Activated CD4-positive, CD25-positive, alpha-beta regulatory T cell treated with anti-CD3 and anti-CD28 coated beads, Interleukin-2, amount 50 U/mL, for 72 hours (primary cell): ENCODE data around the gene MYLK3.
A peak's percentile ranks its signal among the peaks of the same experiment; 100 is the strongest.

Experiments used
- DNase-seq: peaks from one replicate; pipeline ENCODE4 v3.0.0; 2021

Gene MYLK3

DNA sequence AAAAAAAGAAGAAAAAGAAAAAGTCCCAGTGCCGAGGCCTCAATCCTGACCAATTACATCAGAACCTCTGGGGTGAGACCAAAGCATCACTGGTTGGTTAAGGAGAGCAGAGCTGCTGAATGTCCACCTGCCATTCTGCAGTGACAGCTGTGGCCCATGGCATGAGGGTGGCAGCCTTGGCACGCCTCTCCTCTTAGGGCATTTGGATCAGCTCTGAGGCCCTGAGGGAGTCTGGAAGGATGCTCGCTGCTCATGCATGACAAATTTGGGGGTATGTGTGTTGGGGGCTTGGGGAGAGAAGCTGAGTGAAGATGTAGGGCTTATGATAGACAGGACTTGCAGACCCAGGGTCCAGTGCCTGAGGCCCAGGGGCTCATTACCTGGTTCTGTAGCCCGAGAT is 26.3 kb downstream of the MYLK3 start:
- DNase-seq: no peak

DNA sequence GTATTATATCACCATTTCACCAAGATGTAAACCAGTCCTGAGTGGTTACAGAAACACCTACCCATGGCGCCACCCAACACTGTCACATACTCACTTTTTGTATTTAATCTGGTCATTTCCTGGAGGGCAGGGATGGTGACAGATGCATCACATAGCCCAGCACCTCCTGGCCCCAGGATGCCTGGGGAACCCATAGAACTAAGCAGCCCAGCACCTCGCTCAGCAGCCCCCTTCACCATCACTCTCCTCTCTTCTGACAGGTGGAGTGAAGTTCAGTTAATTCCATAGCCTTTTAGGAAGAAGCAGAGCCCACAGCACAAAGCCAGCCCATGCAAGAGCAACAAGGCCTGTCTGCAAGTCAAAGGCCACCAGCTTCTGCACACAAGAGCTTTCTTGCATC is 27.5 kb downstream of the MYLK3 start:
- no peak for DNase-seq

DNA sequence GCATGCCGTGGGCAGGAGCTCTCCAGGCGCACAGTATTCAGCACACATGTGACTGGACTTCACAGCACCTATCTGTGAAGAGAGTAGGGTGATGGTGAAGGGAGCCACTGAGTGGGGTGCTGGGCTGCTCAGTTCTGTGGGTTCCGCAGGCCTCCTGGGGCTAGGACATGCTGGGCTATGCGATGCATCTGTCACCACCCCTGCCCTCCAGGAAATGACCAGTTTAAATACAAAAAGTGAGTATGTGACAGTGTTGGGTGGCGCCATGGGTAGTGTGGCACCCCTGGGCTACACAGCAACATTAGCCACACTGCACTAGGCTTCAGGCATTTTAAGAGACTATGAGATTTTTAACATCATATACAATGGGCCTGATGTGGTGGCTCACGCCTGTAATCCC is 28.6 kb downstream of the MYLK3 start:
- DNase-seq: no peak

DNA sequence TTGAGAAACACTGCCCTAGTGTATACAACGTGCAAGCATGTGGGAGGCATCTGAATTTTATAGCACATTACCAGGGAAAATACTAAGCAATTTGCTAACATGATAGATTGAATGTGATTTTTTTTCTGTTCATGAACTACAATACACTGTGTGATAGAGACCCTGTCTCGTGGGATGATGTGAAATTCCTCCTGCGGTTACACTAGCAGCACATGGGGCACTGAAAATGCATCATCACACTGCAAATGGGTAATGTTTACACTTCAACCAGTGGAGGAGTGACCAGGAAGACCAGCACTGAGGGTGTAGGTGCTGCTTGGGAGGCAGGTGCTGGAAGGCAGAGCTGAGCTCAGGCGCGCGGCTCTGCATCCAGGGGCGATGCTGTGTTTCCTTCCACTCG is 29.9 kb downstream of the MYLK3 start:
- DNase-seq: no peak

DNA sequence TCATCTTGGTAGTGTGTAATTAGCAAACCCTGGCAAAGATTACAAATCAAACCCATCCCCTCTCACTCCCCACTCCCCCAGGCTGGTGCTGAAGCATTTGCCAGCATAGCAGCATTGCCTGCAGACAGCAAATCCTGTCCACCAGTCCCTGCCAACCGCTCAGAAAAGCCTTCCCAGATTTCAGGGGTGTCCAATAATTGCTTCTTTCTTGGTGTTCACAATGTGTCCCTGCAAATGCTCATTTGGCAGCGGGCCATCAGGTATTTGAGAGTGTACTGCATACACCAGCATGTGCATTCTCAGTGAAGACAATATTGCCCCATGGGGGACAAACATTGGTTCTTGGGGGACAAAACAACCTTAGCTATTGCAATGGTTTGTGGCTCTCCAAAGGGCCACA is 30.5 kb downstream of the MYLK3 start:
- DNase-seq: no peak

DNA sequence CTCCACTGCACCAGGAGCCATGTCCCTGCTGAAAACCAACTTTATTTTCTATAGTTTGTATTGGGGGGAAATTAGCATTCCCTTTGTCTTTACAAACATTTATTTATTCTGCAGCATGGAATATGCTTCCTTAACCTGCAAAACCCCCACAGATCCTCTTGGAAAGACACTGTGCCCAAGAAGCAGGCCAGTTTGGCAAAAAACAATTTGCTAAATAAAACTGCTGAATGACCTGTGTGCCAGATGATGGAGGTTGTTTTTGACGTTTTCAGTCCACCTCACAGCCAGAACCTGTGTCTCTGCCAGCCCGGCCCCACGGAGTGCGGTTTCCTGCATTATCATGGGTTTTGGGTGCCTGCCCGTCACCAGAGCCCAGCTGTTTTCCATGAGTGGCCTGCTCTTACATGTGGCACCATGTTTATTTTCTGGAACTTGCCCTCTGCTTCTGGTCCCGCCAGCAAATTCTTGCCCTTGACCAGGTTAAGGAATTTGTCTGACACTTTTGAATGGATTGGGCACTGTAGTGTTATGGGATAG is 32.3 kb downstream of the MYLK3 start:
- no peak for DNase-seq

DNA sequence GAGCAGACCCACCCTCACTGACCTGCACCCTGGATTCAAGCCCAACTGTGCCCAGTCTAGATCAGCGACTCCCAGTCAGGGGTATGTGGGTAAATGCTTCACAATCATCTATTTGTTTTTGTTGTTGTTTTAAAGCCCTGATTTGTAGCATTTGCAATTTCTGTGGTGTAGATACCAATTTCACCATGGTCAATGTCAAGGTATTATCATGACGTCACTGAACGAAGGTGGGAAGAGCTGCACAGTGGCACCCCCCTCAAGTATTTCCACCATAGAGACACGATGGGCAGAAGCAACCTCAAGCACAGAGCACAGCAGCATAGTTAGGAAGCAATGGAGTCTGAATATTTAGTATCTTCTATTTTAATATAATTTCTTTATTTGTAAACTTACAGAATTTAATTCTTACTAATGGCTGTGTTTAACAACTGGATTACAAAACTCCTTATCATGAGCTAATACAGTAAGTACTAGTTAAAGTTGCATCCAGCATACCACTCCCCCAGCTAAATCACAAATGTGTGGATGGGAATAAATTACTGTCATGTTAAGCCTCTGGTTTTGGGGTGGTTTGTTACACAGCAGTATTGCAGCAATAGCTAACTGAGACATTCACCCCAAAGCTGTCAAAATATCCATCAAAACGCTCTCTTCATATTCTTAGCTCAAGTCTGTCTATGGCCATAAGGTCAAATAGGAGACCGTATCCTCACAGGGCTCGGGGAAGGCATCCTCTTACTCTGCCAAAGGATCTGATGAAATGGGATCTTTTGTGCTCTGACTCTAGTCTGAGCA is 33.1 kb downstream of the MYLK3 start:
- DNase-seq: no peak

DNA sequence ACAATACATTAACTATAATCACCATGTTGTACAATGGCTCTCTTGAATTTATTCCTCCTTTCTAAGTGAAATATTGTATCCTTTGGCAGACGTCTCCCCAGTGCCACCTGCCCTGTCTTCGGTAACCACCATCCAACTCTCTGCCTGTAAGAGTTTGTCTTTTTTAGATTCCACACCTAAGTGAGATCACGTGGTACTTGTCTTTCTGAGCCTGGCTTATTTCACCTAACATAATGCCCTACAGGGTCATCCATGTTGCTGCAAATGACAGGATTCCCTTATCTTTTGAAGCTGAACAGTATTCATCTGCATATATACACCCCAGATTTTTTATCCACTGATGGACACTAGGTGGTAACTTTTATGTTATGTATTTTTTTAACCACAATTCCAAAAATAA is 34.5 kb downstream of the MYLK3 start:
- no peak for DNase-seq

DNA sequence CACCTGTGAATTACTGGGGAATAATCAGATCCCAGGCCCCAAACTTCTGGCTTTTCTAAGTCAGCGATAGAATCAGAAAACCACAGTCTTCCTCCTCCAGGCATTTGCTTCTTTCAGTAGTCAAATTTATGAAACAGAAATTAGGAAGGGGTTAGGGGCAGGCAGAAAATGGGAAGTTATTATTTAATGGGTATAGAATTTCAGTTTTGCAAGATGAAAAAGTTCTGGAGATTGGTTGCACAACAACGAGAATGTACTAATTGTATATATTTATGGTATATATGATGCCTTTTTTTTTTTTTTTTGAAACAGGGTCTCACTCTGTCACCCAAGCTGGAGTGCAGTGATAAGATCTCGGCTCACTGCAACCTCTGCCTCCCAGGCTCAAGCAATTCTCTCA is 35.2 kb downstream of the MYLK3 start:
- no peak for DNase-seq

DNA sequence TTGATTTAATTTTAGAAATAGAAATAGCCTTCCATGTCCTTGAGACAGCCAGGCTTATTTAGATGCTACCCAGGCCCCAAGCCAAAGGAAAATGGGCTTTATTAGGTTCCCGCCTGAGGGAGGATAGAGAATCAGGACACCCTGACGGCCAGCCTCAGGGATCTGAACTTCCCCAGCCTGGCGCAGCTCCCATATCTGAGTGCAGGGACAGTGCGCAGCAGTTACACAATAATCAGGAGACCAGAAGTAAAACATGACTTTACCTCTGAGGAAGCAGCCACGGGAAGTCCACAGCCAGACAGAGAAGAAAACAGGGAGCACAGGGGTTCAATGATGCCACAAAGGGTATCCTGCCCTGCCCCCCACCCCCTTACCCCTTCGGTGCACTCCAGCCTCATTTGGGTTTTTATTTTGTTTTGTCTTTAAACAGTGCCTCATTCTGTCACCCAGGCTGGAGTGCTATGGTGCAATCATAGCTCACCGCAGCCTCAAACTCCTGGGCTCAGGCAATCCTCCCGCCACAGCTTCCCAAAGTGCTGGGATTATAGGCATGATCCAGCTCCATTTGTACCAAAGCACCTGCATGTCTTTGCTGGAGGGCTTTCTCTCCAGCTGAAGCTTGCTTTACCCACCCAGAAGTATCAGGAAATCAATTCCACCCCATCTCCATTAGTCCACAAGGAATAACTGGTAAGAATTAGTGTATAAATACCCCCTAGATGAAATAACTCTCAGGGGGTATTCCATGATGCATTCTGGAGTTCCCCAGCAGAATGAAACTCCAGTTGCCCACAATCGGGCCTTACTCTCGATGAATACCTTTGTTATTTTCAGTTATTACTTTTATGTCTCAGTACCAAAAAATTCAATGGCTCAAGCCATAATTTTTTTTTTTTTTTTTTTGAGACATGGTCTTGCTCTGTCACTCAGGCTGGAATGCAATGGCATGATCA is 36.8 kb downstream of the MYLK3 start:
- no peak for DNase-seq

DNA sequence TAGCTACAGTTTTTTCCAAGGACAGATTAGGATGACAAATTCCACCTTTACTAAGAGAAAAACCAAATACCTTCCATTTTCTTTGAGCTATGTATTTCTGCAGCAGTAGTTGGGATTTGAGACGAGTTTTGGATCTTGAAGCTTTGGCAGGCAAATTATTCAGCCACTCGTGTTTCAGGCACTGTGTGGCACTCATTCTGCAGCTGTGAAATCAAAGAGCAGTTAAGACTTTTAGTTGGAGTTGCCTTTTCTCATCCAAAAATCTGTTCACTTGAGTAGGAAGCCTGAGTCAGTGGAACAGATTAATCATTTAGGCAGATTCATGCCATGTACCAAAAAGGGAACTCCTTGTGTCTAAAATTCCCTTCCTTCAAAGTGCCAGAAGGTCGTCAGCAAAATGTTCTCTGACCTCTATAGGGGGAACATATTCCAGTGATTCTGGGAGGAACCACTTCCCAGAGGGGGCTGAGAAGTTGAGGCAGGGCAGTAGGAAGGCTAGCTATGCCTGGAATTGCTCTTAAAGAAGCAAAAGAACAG is 38.6 kb downstream of the MYLK3 start:
- no peak for DNase-seq

DNA sequence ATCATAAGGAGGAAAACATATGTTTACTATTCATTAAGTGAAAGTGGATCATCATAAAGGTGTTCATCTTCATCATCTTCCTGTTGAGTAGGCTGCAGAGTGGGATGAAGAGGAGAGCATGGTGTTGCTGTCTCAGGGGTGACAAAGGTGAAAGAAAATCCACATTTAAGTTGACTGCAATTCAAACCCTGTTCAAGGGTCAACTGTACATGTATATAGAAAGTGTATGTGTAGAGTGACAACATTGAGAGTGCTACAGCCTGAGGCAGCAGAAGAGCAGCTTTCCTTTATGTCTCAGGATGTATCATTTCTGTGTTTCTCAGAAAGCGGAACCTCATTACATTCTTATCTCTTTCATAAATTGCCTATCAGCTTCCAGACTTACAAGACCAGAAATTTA is 41.5 kb downstream of the MYLK3 start:
- no peak for DNase-seq

DNA sequence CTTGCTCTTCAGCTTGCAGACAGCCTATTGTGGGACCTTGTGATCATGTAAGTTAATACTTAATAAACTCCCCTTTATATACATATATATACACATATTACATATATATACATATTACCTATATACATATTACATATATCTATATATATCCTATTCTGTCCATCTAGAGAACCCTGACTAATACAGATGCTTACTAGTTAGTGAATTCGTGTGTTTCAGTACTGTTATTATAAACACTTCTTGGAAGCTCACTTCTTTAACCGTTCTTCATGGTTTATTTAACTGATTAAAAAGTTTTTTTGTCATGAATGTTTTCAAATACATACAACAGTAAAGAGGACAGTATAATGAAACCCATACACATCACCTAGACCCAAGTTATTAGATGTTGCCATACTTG is 46.1 kb downstream of the MYLK3 start:
- DNase-seq: no peak

DNA sequence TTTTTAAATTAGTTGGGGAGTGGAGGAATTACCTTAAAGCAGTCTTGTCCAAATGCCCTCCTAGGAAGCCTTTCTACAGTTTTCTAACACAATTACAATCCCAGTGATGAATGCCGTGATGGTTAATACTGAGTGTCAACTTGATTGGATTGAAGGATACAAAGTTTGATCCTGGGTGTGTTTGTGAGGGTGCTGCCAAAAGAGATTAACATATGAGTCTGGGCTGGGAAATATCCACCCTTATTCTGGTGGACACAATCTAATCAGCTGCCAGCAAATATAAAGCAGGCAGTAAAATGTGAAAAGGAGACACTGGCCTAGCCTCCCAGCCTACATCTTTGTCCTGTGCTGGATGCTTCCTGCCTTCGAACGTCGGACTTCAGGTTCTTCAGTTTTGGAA is 46.5 kb downstream of the MYLK3 start:
- DNase-seq: no peak

DNA sequence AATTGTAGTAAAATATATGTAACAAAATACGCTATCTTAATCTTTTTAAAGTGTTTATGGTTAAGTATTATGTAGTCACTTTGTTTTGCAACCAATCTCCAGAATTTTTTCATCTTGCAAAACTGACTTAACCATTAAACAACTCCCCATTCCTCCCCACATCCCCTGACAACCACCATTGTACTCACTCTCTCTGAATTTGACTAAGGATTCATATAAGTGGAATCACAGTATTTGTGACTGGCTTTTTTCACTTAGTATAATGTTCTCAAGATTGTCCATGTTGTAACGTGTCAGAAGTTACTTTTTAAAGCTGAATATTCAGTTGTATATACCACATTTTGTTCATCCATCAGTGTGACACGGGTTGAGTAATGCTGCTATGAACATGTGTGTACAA is 48.1 kb downstream of the MYLK3 start:
- DNase-seq: no peak

DNA sequence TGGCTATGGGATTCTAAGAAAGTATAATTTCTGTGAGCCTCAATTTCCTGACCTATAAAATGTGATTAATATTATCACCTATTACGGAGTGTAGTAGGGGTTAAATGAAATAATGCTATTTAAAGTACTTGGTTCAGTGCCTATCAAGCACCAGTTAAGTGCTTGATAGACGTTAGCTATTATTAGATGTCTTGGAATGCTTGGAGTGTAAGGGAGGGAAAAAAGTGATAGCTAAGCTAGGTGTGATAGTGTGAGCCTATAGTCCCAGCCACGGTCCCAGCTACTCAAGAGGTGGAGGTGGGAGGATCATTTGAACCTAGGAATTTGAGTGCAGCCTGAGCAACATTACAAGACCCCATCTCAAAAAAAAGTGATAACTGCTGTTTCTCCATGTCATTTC is 51.2 kb downstream of the MYLK3 start:
- DNase-seq: no peak

DNA sequence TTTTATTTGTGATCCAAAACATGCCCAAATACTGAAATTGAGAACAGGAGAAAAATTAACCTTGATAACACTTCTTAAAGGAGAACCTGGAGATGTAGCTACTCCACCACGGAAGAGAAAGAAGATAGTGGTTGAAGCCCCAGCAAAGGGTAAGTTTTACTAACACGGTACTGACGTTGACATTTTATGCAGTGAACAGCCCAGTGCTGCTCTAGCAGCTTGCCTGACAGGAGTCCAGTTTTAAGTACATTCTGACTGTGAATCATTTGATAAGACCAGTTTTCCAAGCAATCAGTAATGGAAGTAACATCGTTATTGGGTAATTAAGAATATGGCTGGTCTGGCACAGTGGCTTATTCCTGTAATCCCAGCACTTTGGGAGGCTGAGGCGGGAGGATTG is 52.2 kb downstream of the MYLK3 start:
- no peak for DNase-seq

DNA sequence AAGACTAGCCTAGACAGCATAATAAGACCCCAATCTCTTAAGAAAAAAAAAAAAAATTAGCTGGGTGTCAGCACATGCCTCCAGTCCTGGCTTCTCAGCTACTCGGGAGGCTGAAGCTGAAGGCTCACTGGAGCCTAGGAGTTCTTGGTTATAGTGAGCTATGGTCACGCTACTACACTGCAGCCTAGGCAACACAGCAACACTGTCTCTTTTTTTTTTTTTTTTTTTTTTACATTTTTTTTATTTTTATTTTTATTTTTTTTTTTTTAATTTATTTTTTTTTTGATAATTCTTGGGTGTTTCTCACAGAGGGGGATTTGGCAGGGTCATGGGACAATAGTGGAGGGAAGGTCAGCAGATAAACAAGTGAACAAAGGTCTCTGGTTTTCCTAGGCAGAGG is 54.5 kb downstream of the MYLK3 start:
- DNase-seq: no peak

DNA sequence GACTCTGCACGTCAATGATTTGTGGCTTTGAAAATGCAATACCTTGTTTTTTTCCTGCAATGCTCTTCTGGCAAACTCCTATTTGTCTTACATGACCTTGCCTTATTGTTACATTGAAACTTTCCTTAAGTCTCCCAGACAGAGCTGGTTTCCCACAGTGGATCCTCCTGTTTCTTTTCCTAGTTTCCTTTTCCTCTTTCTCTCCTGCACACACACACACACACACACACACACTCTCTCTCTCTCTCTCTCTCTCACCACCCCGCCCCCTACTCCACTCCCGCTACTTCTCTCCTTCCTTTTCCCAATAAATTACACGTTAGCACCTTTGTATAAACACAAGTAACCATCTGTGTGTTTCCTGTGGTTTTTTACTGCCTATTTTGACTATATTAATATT is 56.4 kb downstream of the MYLK3 start:
- no peak for DNase-seq

DNA sequence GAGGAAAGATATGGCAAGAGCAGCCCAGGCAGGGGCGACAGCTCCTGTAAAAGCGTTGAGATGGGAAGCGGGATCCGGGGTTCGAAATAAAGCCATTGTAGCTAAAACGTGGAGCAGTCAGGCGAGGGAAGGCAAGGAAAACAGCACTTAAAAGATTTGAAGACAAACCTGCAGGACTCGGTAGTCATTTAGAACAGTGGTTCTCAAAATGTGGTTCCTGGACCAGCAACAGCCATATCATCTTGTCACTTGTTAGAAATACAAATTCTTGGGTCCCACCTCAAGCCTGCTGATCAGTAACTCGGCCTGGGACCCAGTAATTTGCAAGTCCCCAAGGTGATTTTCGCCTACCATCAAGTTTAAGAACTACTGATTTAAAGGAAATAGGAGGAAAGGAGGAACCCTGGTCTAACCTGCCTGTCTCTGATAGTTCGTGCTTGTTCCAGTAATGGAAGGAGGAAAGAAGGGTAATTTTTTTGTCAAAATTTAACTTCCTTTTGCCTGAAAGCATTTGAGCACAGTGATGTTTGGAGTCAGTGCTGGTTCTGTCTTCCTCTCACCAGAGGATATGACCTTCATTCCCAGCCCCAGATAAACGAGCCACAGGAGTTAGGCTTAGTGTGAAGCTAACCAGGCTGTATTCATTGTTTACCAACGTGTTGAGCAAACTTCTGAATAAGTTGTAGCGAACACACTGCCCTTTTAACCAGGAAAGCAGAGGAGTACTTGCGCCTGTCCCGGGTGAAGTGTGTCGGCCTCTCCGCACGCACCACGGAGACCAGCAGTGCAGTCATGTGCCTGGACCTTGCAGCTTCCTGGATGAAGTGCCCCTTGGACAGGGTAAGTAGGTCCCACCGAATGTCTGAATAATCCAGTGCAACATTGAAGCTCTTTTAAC is 57.6 kb downstream of the MYLK3 start:
- DNase-seq: no peak

DNA sequence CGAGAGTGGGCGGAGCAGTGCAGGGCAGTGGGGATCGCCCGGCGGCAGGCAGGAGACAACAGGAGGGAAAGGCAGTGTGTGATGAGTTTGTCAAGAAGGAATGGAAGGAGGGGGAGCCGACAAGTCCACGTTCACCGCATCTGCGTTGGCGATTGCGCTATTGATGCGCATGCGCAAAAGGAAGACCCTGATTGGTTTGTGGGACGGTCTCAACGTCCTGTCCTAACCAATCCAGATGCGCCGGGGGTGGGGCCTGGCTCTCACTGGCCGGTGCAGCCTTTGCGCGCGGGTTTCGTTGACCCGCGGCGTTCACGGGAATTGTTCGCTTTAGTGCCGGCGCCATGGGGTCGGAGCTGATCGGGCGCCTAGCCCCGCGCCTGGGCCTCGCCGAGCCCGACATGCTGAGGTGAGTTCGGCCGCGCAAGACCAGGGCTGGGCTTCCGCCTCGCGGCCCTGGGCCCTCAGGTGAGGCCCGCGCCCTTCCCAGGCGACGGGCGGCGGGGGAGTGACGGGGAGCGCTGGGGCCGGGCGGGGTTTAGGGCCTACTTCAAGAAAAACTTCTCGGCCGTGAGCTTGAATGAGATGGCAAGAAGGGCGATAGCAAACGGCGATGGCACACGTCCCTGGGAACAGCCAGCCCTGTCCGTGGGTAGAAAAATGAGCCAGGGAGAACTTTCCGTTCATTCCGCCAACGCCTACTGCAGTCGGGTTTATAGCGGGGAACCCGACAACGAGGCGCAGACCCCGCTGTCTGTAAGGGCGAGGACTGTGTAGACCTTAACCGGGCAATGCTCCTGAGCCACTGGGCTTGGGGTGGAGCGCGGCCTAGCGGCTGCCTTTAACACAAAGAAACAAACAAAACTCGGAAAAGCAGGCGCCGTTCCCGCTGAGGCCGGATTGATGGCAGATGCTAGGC is 58.5 kb downstream of the MYLK3 start, which contains the start of gene ORC6:
Gene ORC6 (plus strand): TSS at position 295 of the 916 bp plus-strand sequence. CDS start 47 bp downstream, at position 342.
- peak; percentile 96 for DNase-seq
